GM21723 (cell line): ENCODE measurements around the gene POC1A.
"Not testable (repeated sequence)": the region's sequence is repeated elsewhere in the genome, so short reads cannot be mapped to it uniquely, and the experiment has no call there.

Experiments used
- ATAC-seq: cut with Tn5 transposase; IDR thresholded peaks from one replicate; pipeline ENCODE4 v1.9.1; 2021; ENCODE audit warnings: mild to moderate bottlenecking, moderate library complexity; ENCODE audit not compliant: unreplicated experiment

The POC1A gene

GRCh38 chr3:52036222-52036694 lies 118.0 kb downstream of the POC1A start:
- peak; percentile 58 for ATAC-seq

- ATAC-seq: no peak
These were observed 119.6 kb downstream of the POC1A start for GRCh38 chr3:52034651-52035050.

- ATAC-seq: no peak
These were observed 120.0 kb downstream of the POC1A start for GRCh38 chr3:52034212-52034611.

DNA sequence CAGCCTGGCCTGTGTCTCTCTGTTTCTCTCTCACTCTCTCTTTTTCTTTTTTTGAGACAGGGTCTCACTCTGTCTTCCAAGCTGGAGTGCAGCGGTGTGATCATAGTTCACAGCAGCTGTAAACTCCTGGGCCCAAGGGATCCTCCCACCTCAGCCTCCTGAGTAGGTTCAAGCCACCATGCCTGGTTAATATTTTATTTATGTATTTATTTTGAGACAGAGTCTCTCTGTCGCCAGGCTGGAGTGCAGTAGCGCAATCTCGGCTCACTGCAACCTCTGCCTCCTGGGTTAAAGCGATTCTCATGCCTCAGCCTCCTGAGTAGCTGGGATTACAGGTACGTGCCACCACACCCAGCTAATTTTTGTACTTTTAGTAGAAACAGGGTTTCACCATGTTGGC lies 120.5 kb downstream of the POC1A start:
- not testable (repeated sequence) for ATAC-seq

DNA sequence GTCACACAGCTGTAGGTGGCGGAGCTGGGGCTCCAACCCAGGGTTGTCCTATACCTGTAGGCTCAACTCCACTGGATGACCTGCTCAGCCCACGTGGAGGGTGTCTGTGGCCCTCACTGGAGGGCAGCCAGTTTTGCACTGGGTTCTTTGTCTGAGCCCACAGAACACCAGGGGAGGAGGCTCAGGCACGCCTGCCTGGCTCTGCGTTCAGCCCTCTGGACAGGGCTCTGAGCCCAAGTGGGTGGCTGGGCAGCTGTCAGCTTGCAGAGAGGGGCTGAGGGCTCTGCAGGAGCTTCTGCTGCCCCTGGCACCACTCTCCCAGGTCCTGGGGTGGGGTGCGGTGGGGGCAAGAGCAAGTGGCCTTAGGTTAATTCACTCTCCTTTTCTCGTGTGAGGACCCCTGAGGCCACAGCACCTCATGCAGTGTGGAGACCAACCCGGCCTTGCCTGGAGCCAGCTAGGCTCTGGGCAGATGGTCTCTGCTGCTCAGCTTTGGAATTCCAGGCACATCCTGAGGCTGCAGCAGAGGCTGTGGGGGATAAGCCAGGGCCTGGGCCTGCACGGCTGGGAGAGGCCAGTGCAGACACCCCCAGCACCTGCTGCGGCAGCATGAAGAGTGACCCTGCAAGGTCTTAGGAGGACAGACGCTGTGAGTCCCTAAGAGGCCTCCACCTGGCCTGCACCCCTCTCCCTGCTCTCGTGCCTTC lies 121.4 kb downstream of the POC1A start:
- ATAC-seq: no peak

DNA sequence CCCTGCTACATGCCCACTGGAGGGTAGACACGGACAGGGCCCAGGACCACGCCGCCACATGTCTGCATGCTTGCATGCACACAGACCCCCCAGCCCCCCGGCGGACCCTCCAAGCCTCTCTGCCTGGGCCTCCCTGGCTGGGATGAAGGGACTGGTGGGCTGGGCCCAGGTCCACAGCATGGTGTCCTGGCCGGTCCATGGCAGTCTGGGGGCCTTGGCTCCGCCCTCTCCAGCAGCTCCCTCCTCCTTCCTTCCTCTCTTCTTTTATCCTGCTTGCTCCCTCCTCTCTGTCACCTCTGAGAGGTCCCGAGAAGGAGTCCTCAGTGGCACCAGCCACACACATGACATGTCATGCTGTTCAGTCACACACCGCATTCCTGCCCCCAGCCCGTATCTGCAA lies 122.3 kb downstream of the POC1A start:
- no peak for ATAC-seq

- no peak for ATAC-seq
These were observed 123.4 kb downstream of the POC1A start for GRCh38 chr3:52030714-52031310.

GRCh38 chr3:52029535-52029934 lies 124.7 kb downstream of the POC1A start:
- no peak for ATAC-seq

GRCh38 chr3:52029053-52029452 lies 125.2 kb downstream of the POC1A start:
- no peak for ATAC-seq

DNA sequence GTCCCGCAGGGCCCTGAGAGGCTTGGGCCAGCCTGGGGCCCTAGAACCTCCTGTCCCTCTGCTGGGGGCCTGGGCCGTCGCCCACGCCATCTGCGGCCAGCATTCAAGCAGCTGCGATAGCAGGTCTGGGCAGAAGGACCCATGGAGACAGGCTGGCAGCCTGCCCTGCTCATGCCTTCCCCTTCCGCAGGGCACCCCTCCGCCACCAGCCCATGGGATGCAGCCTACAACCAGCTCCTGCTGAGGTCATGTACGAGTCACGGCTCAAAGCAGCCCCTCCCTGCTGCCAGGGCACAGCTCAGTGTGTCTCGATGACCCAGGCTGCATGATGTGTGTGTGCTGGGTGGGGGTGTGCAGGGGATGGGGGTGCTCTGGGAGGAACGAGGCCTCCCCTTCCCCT lies 125.7 kb downstream of the POC1A start:
- no peak for ATAC-seq

GRCh38 chr3:52026041-52026440 lies 128.2 kb downstream of the POC1A start:
- no peak for ATAC-seq

DNA sequence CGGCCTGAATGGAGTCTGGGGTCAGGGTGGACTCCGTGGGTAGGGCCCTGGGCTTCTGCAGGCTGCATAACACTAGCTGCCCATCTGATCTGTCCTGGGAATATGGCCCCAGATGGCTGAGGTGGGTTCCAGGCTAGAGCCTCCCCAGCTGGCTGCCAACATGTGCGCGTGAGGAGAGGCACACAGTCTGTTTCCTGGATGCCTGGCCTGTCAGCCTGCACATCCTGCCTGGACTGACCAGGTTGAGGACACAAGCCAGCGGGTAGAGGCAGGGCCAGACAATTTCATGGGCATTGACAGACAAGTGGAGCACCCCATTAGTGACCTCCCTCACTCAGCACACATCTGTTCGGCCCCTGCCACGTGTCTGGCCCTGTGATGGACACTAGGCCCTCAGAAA lies 128.8 kb downstream of the POC1A start:
- no peak for ATAC-seq
